GM21576 (cell line): Measurements from ENCODE around the gene CXCL12.

Experiments used
- ATAC-seq: cut with Tn5 transposase; IDR thresholded peaks from one replicate; pipeline ENCODE4 v1.9.1; 2021; ENCODE audit warnings: mild to moderate bottlenecking, moderate library complexity; ENCODE audit not compliant: unreplicated experiment

Gene CXCL12

GRCh38 chr10:44385696-44386441 is 972 bp upstream of the CXCL12 start:
- ATAC-seq: no peak

GRCh38 chr10:44384601-44385025 is 284 bp downstream of the CXCL12 start:
- no peak for ATAC-seq

GRCh38 chr10:44383749-44384600 is 922 bp downstream of the CXCL12 start:
- no peak for ATAC-seq

- ATAC-seq: no peak
Measured at GRCh38 chr10:44382981-44383748, 1.7 kb downstream of the CXCL12 start.

GRCh38 chr10:44382131-44382858 is 2.6 kb downstream of the CXCL12 start:
- ATAC-seq: no peak

GRCh38 chr10:44380829-44381600 is 3.9 kb downstream of the CXCL12 start:
- ATAC-seq: no peak

- ATAC-seq: no peak
Measured at GRCh38 chr10:44379907-44380306, 5.0 kb downstream of the CXCL12 start.

GRCh38 chr10:44378626-44379025 is 6.3 kb downstream of the CXCL12 start:
- no peak for ATAC-seq

- ATAC-seq: no peak
Measured at GRCh38 chr10:44377651-44378310, 7.1 kb downstream of the CXCL12 start.

GRCh38 chr10:44376472-44377099 is 8.3 kb downstream of the CXCL12 start:
- no peak for ATAC-seq

GRCh38 chr10:44374155-44374554 is 10.7 kb downstream of the CXCL12 start:
- no peak for ATAC-seq

- ATAC-seq: no peak
Measured at GRCh38 chr10:44373341-44373995, 11.4 kb downstream of the CXCL12 start.

- ATAC-seq: no peak
Measured at GRCh38 chr10:44372181-44372580, 12.7 kb downstream of the CXCL12 start.

- ATAC-seq: no peak
Measured at GRCh38 chr10:44370731-44371248, 14.1 kb downstream of the CXCL12 start.

GRCh38 chr10:44369854-44370253 is 15.0 kb downstream of the CXCL12 start:
- no peak for ATAC-seq

GRCh38 chr10:44369296-44369695 is 15.6 kb downstream of the CXCL12 start:
- ATAC-seq: no peak

- no peak for ATAC-seq
Measured at GRCh38 chr10:44368637-44369036, 16.3 kb downstream of the CXCL12 start.

GRCh38 chr10:44366941-44367630 is 17.8 kb downstream of the CXCL12 start:
- ATAC-seq: no peak
